Thoracic aorta (tissue), 2 donors: ENCODE measurements around the gene ENOX2. TPM values are rescaled to one million over a fixed set of nuclear protein-coding genes. Genes with fewer than 3 reads are reported as not detected.

ENCODE experiments used
- ATAC-seq: fragments of 150-250 bp; one replicate; pipeline ENCODE4 v1.8.0; 2017; ENCODE audit warnings: low read depth; ENCODE audit not compliant: insufficient number of reproducible peaks, low FRiP score
- DNase-seq: peaks from one replicate; pipeline ENCODE4 v3.0.0-alpha.2; 2020; ENCODE audit warnings: low spot score
- H3K27ac ChIP-seq, 2 donors: fragments of 200-600 bp; sonication (generic); 1 replicate in 1 of 2; 2 replicates in 1 of 2; pipeline ENCODE4 v1.5.1; 2016; ENCODE audit warnings: mild to moderate bottlenecking in 2 of 2, moderate library complexity in 2 of 2
- H3K27me3 ChIP-seq: fragments of 200-600 bp; sonication (generic); replicated peaks from 2 replicates; pipeline ENCODE4 v1.6.0; 2016; ENCODE audit warnings: mild to moderate bottlenecking; ENCODE audit not compliant: insufficient read depth
- H3K36me3 ChIP-seq: fragments of 200-600 bp; sonication (generic); one replicate; pipeline ENCODE4 v1.5.1; 2016
- H3K4me1 ChIP-seq, 2 donors: fragments of 200-600 bp; sonication (generic); 1 replicate in 1 of 2; 2 replicates in 1 of 2; pipeline versions ENCODE4 v1.5.1 to v1.6.0; 2016; ENCODE audit warnings: low read depth in 2 of 2, mild to moderate bottlenecking in 1 of 2; ENCODE audit not compliant: control insufficient read depth in 1 of 2
- H3K4me3 ChIP-seq: fragments of 200-600 bp; sonication (generic); 2 replicates; pipeline ENCODE4 v1.5.1; 2016; ENCODE audit warnings: mild to moderate bottlenecking
- H3K9me3 ChIP-seq: fragments of 200-600 bp; sonication (generic); 2 replicates; pipeline ENCODE4 v1.5.1; 2016
- CTCF ChIP-seq: fragments of 200-600 bp; sonication (generic); IDR thresholded peaks from one replicate; pipeline ENCODE4 v1.5.1; 2019; ENCODE audit warnings: antibody characterized with exemption
- total RNA-seq, 2 donors: library from RNA; depleted of rRNA; stranded (reverse); fragments of >200 nt; gene quantifications; one replicate each; pipeline versions ENCODE4 v1.1.0 to v1.2.3, GENCODE V29; 2016

ENOX2 gene
- total RNA-seq, 2 donors from 2014 or later, result 17.9 to 28.7 TPM

GRCh38 chrX:130623518-130623917, 279.5 kb downstream of the ENOX2 start:
- Histone ChIP-seq H3K9me3 (no peaks in the 10 kb centered on the region), H3K27ac (no peak overlapping the region), H3K36me3 (no peaks in the 10 kb centered on the region), H3K4me3 (no peak overlapping the region), H3K27me3 (no peaks in the 10 kb centered on the region), H3K4me1 (no peaks in the 10 kb centered on the region)
- ATAC-seq (no peak), DNase-seq (no peak)
- no peak for TF ChIP-seq CTCF

GRCh38 chrX:130615941-130616340, 287.1 kb downstream of the ENOX2 start:
- no peaks in the 10 kb centered on the region for H3K36me3 ChIP-seq
- no peaks in the 10 kb centered on the region for H3K27me3 ChIP-seq
- H3K4me3 ChIP-seq, result no peak overlapping the region
- no peaks in the 10 kb centered on the region for H3K9me3 ChIP-seq
- ATAC-seq (no peak), DNase-seq (no peak)
- no peak overlapping the region for H3K27ac ChIP-seq
- H3K4me1 ChIP-seq, result no peaks in the 10 kb centered on the region
- no peak for TF ChIP-seq CTCF

GRCh38 chrX:130607431-130607830, 295.6 kb downstream of the ENOX2 start:
- no peak for TF ChIP-seq CTCF
- DNase-seq (no peak), ATAC-seq (no peak)
- no peaks in the 10 kb centered on the region for H3K4me1 ChIP-seq
- H3K4me3 ChIP-seq, result no peak overlapping the region
- no peak overlapping the region for H3K27ac ChIP-seq
- H3K27me3 ChIP-seq, result no peaks in the 10 kb centered on the region
- no peaks in the 10 kb centered on the region for H3K36me3 ChIP-seq
- no peaks in the 10 kb centered on the region for H3K9me3 ChIP-seq

- no peak overlapping the region for H3K4me3 ChIP-seq
- ATAC-seq (no peak), DNase-seq (no peak)
- H3K4me1 ChIP-seq, result no peaks in the 10 kb centered on the region
- no peaks in the 10 kb centered on the region for H3K27me3 ChIP-seq
- H3K36me3 ChIP-seq, result no peaks in the 10 kb centered on the region
- no peaks in the 10 kb centered on the region for H3K9me3 ChIP-seq
- no peak overlapping the region for H3K27ac ChIP-seq
- no peak for TF ChIP-seq CTCF
Measured at GRCh38 chrX:130606425-130606824, 296.6 kb downstream of the ENOX2 start.

- Histone ChIP-seq H3K36me3 (no peaks in the 10 kb centered on the region), H3K9me3 (no peaks in the 10 kb centered on the region), H3K4me1 (no peaks in the 10 kb centered on the region), H3K27ac (no peak overlapping the region), H3K4me3 (no peak overlapping the region), H3K27me3 (no peaks in the 10 kb centered on the region)
- no peak for DNase-seq
- ATAC-seq, result no peak
- no peak for TF ChIP-seq CTCF
Measured at GRCh38 chrX:130604882-130605281, 298.1 kb downstream of the ENOX2 start.
